Measurements from ENCODE around the gene C3.

Gene C3

DNA sequence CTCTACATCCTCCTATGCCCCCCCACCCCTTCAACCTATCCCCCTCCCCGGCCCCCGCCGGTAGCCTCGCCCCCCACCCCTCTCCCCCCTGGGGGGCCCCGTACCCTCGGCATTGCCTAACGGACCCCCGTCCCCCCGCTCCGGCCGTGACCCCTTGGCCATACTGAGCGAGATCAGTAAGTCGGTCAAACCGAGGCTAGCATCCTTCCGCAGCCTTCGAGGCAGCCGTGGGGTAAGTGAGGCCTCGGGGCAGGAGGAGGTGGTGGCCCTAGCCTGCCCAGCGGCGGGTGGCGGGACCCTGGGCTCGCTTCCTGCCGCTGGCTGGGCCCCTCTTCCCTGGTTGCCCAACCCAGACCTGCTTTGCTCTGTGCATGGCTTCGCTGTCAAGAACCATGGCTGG lies 25.5 kb upstream of the C3 start:
- no peak overlapping the region for H3K4me3 ChIP-seq (ENCODE audit: low read depth, low read length)

DNA sequence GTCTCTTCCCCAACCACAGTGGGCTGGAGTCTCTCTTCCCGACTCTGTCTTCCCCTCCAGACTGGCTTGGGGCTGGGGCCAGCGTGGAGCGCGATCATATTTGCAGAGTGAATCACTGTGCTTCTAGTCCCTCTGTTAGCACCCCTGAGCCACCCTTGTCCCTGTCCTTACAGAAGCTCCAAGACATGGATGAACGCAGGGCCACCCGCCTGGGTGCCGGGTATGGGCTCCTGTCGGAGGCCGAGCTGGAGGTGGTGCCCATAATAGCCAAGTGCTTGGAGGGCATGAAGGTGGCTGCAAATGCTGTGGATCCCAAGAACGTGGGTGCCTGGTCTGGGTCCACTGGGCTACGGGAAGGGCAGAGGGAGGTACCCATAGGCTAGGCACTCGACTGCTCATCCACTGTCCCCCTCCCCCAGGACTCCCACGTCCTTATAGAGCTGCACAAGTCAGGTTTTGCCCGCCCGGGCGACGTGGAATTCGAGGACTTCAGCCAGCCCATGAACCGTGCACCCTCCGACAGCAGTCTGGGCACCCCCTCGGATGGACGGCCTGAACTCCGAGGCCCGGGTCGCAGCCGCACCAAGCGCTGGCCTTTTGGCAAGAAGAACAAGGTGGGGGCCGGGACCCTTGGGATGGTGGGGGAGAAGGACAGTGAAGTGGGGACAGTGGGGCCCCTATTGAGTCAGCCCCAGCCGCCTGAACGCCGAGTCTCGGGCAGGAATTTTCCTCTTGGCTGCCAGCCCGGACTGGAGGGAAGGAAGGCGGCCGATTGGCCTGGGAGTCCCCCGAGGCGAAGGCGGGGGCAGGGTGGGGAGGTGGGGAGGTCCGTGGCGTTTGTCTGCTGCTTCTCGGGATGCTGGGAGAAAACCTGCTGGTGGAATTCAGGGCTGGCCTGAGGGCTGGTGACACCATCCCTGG lies 24.2 kb upstream of the C3 start:
- no peak overlapping the region for H3K4me3 ChIP-seq (ENCODE audit: low read depth, low read length)

DNA sequence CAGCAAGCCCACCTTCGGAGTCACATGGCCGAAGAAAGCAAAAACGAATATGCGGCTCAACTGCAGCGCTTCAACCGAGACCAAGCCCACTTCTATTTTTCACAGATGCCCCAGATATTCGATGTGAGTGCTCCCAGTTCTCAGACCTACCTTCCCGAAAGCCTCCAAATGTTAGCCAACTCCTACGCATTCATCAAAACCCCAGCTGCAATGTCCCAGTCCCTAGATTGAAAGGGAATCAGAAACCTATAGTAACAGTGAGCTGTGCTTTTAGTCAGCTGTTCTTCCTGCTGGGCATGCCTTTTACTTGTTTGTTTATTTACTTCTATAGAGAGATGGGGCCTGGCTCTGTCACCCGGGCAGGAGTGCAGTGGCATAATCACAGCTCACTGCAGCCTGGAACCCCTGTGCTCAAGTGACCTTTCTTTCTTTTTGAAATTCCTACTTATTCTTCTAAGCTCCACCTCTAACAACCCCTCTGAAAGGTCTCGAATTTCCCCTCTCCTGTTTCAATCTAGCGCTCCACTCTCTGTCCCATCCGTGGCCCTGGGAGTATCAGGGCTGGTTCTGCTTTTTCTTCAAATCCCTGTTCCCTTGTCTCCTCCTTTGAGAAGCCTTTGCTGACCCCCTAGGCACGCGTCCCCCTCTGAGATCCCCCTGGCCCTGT lies 23.4 kb upstream of the C3 start:
- H3K4me3 ChIP-seq (ENCODE audit: low read depth, low read length): no peak overlapping the region

DNA sequence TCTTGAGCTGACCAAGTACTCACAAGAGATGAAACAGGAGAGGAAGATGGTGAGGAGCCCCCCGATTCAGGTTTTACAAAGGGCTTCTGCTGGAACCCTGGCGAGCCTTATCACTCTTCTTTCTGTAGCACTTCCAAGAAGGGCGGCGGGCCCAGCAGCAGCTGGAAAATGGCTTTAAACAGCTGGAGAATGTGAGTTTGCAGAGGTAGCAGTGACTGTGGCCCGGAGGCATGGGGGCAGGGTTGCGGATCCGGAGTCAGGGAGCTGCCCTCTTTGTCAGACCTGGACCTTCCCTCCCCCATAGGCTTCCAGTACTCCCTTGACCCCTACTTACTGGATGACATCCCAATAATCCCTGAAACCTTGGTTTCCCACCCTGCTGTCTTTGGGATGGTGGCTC lies 22.6 kb upstream of the C3 start:
- H3K4me3 ChIP-seq (ENCODE audit: low read depth, low read length): no peak overlapping the region

DNA sequence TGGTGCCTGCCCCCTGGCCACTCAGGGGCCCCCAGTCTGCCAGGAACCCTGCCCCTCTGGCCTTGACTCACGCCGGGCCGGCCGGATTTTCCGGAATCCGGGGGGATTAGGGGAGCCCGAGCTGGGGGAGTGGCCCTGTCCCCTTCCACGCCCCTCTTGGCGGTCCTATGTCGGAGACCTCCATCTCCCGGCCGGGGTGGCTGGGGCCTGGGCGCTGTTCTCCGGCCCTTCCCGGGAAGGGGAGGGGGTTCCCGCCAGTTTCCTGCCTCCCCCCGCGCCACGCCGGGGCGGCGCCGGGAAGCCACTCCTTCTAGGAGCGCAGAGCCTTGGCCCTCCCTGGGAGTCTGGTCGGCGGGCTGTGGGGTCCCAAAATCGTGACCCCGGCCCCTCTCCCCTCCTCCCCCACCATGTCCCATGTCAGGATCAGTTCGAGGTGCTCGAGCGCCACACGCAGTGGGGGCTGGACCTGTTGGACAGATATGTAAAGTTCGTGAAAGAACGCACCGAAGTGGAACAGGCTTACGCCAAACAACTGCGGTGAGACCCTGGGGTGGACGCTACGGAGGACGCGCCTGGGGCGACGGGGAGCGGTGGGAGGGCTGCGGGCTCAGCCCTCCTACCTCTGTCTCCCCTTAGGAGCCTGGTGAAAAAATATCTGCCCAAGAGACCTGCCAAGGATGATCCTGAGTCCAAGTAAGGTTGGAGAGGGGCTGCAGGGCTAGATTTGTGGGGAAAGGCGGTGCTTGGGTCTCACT lies 20.3 kb upstream of the C3 start:
- H3K4me3 ChIP-seq (ENCODE audit: low read depth, low read length): peak overlapping the region; percentile 70

DNA sequence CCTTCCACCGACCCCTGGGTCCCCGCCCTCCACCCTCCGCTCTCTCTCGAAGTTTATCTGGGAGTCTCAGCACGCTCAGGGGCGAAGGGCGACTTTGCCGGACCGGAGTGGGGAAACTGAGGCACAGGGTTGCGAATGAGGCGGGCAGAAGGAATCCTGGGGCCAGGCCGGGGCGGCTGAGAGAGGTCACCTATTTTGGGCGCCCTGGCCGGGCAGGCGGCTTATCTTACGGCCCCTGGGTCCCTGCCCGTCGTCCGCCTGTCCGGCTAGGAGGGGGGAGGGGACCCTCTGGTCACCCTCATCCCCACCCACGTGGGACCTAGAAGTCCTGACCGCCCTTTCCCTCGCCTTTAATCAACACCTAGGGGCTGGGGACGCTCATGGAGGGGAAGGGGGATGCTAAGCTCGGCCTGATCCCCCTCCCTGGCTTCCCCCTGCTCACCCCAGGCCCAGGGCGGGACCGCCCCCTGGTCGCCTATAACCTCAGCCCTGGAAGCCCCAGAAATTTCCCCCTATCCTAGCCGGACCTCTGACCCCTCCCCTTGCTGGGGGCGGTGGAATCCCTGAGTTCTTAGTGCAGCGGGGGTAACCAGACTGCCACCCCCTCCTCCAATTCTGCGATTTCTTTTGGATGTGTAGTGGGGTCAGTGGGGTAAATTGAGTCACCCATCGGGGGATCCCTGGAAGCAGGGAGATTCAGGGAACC lies 19.6 kb upstream of the C3 start:
- H3K4me3 ChIP-seq (ENCODE audit: low read depth, low read length): peak overlapping the region; percentile 70

DNA sequence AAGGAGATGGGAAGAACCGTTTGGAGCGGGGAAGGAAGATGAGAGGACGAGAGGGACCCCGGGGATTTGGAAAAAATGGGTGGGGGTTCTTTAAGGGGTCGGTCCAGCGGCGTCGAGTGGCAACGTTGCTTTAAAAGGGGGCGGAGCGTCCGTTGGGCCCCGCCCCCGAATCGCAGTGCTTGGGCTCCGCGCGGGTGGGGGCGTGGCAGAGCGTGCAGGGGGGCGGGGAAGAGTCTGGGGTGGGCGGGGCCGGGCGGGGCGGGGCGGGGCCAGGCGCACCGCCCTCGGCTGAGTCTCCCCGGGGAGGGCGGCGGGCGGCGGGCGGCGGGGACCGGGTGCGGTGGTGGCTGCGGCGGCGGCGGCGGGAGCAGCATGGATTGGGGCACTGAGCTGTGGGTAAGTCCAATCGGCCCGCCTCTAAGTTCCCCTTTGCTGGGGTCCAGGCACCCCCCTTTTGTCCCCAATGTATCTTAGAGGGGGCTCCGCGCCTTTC lies 19.0 kb upstream of the C3 start, which contains the start of gene TRIP10:
Gene TRIP10 (plus strand): TSS at position 291 of the 493 bp plus-strand sequence. CDS start 82 bp downstream, at position 373.
- H3K4me3 ChIP-seq (ENCODE audit: low read depth, low read length): peak within 1 kb of the TSS; percentile 70

DNA sequence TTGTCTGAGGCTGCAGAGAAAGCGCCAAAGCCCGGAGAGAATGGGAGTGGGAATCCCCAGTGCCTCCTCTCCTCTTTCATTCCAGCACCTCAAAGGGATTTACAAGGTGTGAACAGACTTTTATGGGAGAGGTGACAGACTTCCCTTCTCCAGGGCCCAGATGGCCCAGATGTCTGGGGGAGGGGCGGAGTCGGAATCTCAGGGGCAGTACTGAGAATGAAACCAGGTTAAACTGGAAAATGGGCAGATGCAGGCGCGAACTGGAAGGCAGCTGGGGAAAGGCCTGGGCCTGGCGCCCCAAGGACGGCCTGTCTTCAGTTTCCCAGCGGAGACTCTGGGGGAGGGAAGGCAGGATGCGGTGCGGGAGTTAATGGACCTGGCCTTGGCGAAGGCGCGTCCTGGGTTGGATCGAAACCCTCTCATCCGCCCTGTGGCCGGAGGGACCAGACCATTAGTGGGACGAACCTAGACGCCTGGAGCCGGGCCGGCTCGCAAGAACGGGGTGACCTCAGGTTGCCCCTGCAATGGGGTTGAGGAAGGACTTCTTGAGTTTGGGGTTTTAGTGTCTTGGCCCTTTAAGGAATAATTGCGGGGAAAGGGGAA lies 18.4 kb upstream of the C3 start:
- peak overlapping the region; percentile 25 for H3K4me3 ChIP-seq (ENCODE audit: low read depth, low read length)

DNA sequence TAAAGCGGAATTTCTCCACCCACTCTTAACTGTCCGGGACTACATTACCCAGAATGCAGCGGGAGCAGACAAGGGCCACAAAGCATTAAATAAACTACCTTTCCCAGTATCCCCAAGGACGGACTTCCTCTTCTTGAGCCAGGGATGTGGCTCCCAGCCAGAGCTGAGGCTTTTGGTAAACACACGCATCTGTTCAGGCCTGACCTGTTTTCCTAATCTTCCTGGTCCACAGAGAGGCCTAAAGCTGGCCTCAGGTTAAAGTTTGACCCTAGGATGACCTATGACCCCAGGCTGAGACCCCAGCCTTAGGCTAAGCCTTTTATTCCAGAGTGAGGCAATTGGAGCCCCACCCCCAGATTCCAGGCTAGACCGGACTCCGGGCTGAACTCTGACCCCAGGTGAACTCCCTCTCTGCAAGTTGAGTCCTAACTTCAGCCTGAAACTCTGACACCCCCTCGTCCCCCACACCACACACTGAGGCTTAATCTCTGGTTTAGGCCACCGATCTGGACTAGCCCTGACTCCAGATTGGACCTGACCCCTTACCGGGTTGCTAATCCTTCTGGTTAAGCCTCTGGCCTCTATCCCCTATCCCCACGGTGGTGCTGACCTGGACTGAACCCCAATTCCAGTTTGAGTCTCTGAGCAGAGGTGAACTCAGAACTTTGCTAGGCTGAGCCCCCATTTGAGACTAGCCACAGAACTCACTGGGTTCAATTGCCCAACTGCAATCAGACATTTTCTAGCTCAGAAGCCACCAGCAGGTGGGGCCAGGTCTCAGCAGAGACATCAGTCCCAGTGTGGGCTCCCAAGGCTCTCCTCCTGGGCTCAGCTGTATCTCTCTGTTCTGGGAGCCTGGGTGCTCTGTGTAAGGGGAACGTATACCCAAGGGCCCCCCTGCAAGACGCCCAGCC lies 17.7 kb upstream of the C3 start:
- no peak overlapping the region for H3K4me3 ChIP-seq (ENCODE audit: low read depth, low read length)

DNA sequence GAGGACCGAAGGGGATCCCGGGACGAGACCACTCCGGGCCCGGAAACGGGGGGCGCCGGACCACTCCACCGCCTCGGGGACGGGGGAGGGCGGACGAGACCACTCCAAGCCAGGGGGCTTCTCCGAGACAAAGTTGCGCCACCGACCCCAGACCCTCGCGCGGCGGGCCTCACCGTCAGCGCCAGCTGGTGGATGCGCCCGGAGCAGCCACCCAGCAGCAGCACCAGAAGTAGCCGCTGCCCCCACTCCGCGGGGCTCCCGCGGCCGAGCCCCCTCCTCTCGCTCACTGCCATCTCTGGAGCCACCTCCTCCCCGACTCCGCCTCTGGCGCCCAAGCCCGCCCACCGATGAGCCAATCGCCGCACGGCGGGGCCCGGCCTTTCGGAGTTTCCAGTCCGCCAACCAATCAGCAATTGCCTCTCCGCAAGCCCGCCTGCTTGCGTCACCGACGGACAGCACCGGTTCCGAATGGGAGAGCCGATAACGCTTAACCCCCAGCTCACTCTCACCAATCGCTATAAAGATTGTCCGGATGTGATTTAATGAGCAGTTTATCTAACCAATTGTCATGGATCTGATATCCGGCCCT lies 16.9 kb upstream of the C3 start, which contains the start of gene GPR108:
Gene GPR108 (minus strand): TSS at position 297 of the 589 bp plus-strand sequence. CDS start 4 bp downstream, at position 293.
- peak within 1 kb of the TSS; percentile 61 for H3K4me3 ChIP-seq (ENCODE audit: low read depth, low read length)

DNA sequence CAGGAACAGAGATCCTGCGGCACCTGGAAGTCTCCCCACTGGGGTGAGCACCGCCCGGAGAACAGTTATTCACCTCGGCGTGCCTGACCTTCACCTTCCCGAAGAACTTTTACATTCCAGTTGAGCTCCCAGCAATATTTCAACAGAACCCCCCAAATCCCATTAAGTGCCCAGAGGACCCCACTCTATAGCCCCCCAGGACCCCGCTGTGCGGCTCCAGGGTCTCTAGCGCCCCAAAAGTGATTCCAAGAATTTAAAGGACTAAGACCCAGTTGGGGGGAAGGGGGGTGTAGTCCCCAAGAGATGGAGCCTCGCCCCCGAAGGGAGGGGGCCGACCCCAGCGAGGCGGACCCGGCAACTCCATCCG lies 16.4 kb upstream of the C3 start:
- H3K4me3 ChIP-seq (ENCODE audit: low read depth, low read length): peak overlapping the region; percentile 61

DNA sequence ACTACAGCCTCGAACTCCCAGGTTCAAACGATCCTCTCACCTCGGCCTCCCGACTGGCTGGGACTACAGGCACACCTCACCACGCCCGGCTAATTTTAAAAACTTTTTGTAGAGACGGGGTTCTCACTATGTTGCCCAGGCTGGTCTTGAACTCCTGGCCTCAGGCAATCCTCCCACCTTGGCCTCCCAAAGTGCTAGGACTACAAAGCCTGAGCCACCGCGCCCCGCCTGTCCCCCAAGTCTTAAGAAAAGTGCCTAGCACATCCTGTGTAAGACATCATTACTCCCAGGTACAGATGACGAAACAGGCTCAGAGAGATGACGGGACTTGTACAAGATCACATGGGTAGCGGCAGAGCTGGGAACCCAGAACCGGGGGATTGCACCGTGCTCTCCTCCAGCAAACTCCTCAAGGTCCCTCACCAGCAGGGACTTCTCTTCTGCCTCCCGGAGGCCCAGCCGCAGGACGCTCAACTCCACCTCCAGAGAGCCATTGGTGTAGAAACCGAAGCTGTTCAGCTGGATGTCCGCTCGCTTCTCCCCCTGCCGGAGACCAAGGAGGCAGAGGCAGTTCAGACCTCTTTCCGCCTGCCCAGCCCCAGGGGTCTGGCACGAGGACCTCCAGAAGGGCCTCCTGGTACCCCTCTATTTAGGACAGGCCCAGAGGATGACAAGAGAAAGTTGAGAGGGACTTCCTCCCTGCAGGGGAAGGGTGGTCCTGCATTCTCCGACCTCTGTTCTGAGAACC lies 15.9 kb upstream of the C3 start:
- peak overlapping the region; percentile 61 for H3K4me3 ChIP-seq (ENCODE audit: low read depth, low read length)

DNA sequence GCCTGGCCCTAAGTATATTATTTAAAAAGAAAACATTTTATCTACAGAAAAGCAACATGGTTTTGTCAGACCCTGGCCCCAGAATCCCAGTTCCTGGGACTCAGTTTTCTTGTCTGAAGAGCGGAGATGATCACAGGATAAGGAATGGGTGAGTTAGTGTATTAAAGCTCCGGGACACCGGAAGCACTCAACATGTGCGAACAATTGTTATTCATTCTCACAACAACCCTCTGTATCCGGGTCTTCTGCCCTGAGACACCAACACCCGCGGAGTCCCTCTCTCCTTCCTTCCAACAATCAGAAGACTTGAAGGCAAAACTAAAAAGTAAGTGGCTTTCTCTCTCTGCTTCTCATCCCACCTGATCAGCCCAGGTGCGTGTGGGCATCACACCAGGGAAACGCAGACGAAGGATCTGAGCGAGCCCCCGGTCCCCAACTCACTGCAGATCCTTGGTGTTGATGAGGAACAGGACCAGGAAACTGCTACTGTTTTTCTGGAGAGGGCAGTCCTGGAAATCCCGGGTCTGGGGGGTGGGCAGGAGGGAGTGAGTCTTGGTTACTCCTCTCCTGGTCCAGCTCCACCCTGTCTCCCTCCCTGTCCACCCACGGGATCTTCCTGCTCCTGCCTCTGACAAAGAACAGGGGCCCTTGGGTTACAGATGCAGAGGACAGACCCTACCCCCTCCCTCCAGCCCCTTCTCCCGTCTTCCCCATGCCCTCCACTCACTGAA lies 14.9 kb upstream of the C3 start:
- no peak overlapping the region for H3K4me3 ChIP-seq (ENCODE audit: low read depth, low read length)

DNA sequence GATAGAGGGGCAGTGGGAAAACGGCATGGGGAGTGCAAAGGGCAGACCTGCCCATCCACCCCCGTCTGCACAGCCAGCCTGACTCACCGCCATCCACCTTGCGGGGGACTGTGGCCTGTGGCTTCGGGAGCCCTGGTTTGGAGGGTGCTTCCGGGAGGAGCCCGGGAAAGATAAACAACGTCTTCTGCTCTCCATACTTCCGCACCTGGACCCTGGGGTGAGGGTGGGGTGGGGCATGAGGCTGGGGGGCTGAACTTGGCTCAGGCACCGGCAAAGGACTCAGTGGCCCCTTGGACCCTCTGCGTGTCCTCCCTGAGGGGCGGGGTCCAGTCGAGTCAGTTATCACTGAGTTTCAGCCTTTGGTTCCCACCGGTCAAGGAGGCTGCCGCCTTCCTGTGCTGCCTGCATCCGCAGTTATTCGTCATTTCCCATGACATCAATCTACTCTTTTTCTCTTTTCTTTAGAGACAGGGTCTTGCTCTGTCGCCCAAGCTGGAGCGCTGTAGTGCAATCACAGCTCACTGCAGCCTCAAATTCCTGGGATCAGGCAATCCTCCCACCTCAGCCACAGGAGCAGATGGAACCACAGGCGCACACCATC lies 13.7 kb upstream of the C3 start:
- H3K4me3 ChIP-seq (ENCODE audit: low read depth, low read length): no peak overlapping the region

DNA sequence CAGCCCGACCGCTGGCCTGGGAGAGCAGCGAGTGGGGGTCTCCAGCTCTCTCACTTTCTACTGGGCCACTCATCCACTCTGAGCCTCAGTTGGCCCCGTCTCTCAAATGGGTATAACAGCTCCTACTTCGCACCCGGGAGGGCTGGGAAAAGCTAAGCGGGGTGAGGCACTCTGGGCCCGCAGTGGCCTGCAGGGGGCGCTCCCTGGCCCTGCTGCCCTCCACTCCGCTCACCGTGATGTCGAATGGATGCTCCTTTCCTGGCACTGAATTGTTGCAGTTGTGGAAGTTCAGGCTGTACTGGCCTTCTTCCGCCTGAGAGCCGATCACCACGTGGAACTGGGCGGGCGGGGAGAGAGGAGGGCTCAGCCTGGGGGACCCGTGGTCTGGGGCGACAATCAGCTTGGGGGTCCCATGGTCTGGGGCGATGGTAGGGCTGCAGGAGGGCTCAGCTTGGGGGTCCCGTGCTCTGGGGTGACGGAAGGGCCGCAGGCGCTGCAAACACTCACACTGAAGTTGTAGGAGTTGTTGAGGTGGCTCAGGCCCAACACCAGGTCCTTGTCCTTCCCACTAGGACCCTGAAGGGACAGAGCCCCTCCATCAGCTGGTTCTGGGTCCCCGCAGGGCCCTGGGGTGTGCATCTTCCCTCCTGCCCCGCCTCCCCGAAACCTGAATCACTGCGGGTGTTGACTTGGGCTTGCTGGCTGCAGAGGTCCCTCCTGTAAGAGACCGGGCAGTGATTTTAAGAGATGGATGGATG lies 13.1 kb upstream of the C3 start:
- H3K4me3 ChIP-seq (ENCODE audit: low read depth, low read length): no peak overlapping the region

DNA sequence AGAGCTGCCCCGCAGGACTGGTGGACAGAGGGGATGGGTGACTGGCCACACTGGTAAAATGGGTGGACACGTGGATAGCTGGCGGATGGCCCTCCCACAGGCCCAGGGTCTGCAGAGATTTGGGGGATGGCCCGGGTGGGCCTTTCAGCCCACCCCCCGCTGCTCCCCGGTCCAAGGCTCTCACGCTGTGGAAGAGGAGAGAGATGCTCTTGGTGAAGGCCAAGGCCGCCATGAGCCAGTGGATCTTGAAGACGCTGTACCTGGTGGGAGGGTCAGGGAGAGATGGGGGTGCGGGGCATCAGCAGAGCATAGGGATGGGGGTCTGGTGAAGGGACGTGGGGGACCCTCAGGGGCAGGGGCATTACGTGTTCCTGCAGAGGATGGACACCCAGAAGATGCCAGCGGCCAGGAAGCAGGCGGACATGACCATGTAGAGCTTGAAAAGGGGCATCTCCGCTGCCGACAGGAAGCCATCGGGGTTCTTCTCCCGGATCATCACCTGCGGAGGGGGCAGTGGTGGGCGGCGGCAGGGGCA lies 12.4 kb upstream of the C3 start:
- no peak overlapping the region for H3K4me3 ChIP-seq (ENCODE audit: low read depth, low read length)
